ENCODE data around the gene BICRA.

BICRA gene

DNA sequence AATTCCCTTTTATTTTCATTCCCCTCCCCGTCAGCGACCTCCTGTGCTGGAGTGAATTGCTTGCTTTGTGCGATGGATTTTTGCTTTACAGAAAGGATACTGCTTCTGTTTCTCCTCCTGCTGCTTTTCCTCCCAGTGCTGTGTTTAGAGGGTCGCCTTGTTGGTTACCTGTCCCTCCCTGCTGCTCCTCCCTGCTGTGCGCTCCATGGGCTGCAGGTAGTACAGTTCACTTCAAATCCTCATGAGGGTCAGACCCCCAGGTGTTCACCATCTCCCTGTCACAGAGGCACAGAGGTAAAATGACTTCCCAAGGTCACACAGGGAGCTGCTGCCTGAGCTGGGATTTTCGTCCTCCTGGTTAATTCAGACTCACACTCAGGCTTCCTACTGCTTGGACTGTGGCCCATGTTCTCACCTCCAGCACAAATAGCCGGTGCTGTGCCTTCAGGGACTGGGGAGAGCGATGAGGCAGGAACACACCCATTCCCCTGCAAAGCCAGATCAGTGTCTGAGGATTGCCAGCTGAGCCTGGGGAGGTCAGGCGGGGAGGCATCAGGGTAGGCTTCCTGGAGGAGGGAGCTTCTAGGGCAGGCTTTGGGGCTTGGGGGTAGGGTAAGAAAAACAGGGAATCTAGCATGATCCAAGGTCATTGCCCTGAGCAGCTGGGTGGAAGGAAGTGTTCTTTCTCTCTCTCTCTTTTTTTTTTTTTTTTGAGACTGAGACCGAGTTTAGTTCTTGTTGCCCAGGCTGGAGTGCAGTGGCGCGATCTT, 14.4 kb downstream of the BICRA start:
- no peak overlapping the region for H3K4me3 ChIP-seq (ENCODE audit: low read depth, low read length)
- DNase-seq (ENCODE audit: low read depth): no peak
- no peak for TF ChIP-seq CTCF (IDR thresholded peaks at IDR 0.05; ENCODE audit: control insufficient read depth, extremely low read depth, insufficient read depth)

DNA sequence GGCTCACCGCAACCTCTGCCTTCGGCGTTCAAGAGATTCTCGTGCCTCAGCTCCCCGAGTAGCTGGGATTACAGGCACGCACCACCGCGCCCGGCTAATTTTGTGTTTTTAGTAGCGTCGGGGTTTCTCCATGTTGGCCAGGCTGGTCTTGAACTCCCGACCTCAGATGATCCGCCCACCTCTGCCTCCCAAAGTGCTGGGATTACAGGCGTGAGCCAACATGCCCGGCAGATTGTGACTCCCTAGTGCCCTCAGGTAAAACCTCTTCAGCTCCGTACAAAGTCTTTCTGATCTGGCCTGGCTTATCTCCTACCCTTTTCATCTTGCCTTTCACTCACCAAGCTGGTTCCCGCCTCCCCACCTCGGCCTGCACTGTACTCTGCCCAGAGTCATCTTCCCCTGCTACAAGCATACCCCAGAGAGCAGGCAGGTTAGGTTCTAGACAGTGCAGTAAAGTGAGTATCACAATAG, 15.0 kb downstream of the BICRA start:
- no peak overlapping the region for H3K4me3 ChIP-seq (ENCODE audit: low read depth, low read length)
- TF ChIP-seq CTCF (IDR thresholded peaks at IDR 0.05; ENCODE audit: control insufficient read depth, extremely low read depth, insufficient read depth): no peak
- no peak for DNase-seq (ENCODE audit: low read depth)

DNA sequence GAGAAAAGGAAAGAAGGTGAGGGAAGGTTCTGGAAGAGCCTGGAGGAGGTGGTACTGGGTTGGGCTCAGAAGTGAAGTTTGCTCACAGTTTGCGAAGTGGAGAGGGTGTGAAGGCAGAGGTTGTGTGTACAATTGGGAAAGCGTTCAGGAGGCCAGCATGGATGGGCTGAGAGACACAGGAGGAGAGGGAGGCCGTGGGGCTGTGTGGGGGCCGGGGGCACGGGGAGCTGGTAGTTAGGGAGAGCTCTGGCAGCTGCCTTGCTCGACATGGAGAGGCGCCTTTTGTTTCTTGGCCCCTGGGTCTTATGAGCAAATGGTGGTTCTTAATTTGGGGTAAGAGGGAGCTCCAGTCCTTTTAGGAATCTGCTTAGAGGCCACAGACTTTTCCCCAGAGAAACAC, 16.7 kb downstream of the BICRA start:
- DNase-seq (ENCODE audit: low read depth): no peak
- H3K4me3 ChIP-seq (ENCODE audit: low read depth, low read length): no peak overlapping the region
- no peak for TF ChIP-seq CTCF (IDR thresholded peaks at IDR 0.05; ENCODE audit: control insufficient read depth, extremely low read depth, insufficient read depth)

- H3K4me3 ChIP-seq (ENCODE audit: low read depth, low read length): no peak overlapping the region
- TF ChIP-seq CTCF (IDR thresholded peaks at IDR 0.05; ENCODE audit: control insufficient read depth, extremely low read depth, insufficient read depth): no peak
- DNase-seq (ENCODE audit: low read depth): no peak
Measured at GRCh38 chr19:47626238-47626637, 17.3 kb downstream of the BICRA start.

DNA sequence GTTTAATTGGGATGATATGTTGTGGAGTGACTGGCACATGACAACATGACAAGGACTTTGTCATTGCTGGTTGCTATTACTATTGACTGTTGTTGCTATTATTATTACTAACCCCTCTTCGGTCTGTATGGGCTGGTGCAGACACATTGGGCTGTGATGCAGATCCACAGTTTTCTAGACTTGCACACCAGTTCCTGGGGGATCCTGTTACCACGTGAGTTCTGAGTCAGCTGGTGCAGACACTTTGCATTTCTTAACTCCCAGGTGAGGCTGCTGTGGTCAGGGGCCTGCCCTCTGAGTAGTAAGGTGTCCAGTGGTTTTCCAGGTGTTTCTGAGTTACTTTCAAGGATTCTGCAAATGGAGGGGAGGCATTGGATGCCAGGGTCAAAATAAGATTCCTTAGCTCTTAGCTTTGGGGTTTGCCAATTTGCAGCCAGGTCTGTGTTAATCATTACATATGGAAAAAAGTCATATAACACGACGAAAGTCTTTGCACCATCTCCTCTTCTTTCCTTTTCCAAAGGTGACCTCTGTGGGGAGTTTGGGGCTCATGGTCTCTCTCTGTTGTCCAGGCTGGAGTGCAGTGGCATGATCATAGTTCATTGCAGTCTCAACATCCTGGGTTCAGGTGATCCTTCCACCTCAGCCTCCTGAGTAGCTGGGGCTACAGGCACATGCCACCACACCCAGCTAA, 19.3 kb downstream of the BICRA start:
- no peak overlapping the region for H3K4me3 ChIP-seq (ENCODE audit: low read depth, low read length)
- no peak for TF ChIP-seq CTCF (IDR thresholded peaks at IDR 0.05; ENCODE audit: control insufficient read depth, extremely low read depth, insufficient read depth)
- no peak for DNase-seq (ENCODE audit: low read depth)

DNA sequence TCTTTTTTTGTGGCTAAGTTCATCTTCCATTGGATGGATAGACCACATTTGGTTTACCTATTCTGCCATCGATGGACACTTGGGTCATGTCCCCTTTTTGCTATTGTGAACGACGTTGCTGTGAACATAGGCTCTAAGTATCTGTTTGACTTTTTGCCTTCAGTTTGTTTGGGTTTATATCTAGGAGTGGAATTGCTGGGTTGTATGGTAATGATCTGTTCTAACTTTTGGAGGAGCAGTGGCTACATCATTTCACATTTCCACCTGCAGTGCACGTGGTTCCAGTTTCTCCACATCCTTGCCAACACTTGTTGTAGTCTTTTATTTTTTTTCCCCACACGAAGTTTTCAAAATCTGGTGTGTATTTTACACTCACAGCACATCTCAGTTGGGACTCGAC, 21.7 kb downstream of the BICRA start:
- no peak for DNase-seq (ENCODE audit: low read depth)
- no peak for TF ChIP-seq CTCF (IDR thresholded peaks at IDR 0.05; ENCODE audit: control insufficient read depth, extremely low read depth, insufficient read depth)
- H3K4me3 ChIP-seq (ENCODE audit: low read depth, low read length): no peak overlapping the region

Data from LNCaP clone FGC (cell line).